HEK293 (cell line): ENCODE data around the gene RILP.

Experiments
- CTCF ChIA-PET: fragments of 350-600 bp; formaldehyde crosslinking; extraction: SDS; loops from one replicate; lab custom pipeline; 2021; ENCODE audit warnings: antibody characterized with exemption; lab: Yijun Ruan, JAX
- POLR2A ChIA-PET: fragments of 300-600 bp; formaldehyde crosslinking; extraction: SDS; loops from one replicate; lab custom pipeline; 2020; ENCODE audit warnings: antibody characterized with exemption, inconsistent platforms; lab: Yijun Ruan, JAX
- H3K27ac ChIP-seq: fragments of 200-500 bp; sonication (Bioruptor generic); 2 replicates; pipeline ENCODE4 v1.5.1; 2014; ENCODE audit warnings: low read depth, low read length, control low read depth, inconsistent platforms; ENCODE audit errors: extremely low read depth
- H3K36me3 ChIP-seq, 2 experiments: fragments of 200-500 bp in 1 of 2; sonication (Bioruptor generic) in 1 of 2; 1 replicate in 1 of 2; 2 replicates in 1 of 2; pipeline ENCODE4 v1.5.1; 2014 to 2017; ENCODE audit warnings: inconsistent platforms in 2 of 2, low read length in 2 of 2; ENCODE audit not compliant: control insufficient read depth in 2 of 2, insufficient read depth in 1 of 2
- H3K4me1 ChIP-seq: fragments of 200-500 bp; sonication (Bioruptor generic); 2 replicates; pipeline ENCODE4 v1.5.1; 2014; ENCODE audit warnings: mild to moderate bottlenecking, low read length, inconsistent platforms; ENCODE audit not compliant: control insufficient read depth, insufficient read depth
- H3K4me3 ChIP-seq: 2 replicates; pipeline ENCODE4 v1.5.1; 2011; ENCODE audit warnings: low read depth, mild to moderate bottlenecking, control low read depth, low read length, moderate library complexity
- H3K9me3 ChIP-seq: fragments of 200-500 bp; sonication (Bioruptor generic); 2 replicates; pipeline ENCODE4 v1.5.1; 2014; ENCODE audit warnings: low read depth, low read length, inconsistent platforms; ENCODE audit not compliant: control insufficient read depth, insufficient read depth
- BCL11B ChIP-seq: fragments of 450-650 bp; formaldehyde crosslinking; IDR thresholded peaks from 2 replicates; pipeline ENCODE4 v1.5.1; 2016; ENCODE audit warnings: low read depth, missing biosample characterization, missing genetic modification characterization
- GLIS2 ChIP-seq: fragments of 450-650 bp; formaldehyde crosslinking; IDR thresholded peaks from 2 replicates; pipeline ENCODE4 v1.5.1; 2016; ENCODE audit warnings: missing biosample characterization, missing genetic modification characterization
- HOXA7 ChIP-seq: sonication (generic); formaldehyde crosslinking; IDR thresholded peaks from 2 replicates; pipeline ENCODE4 v1.8.1; 2022; ENCODE audit warnings: missing genetic modification reagents, borderline replicate concordance
- IKZF3 ChIP-seq: fragments of 450-650 bp; IDR thresholded peaks from 2 replicates; pipeline ENCODE4 v1.5.0; 2018; ENCODE audit warnings: missing biosample characterization, mild to moderate bottlenecking, missing genetic modification characterization, moderate library complexity
- PBX3 ChIP-seq: sonication (generic); formaldehyde crosslinking; IDR thresholded peaks from 2 replicates; pipeline ENCODE4 v1.8.1; 2022; ENCODE audit warnings: mild to moderate bottlenecking, moderate library complexity, missing genetic modification reagents
- PRDM1 ChIP-seq: fragments of 450-650 bp; formaldehyde crosslinking; IDR thresholded peaks from 2 replicates; pipeline ENCODE4; 2016; ENCODE audit warnings: missing biosample characterization, missing genetic modification characterization
- SP3 ChIP-seq: fragments of 450-650 bp; formaldehyde crosslinking; IDR thresholded peaks from 2 replicates; pipeline ENCODE4 v1.5.1; 2016; ENCODE audit warnings: missing biosample characterization, missing genetic modification characterization
- TCF7L2 ChIP-seq: IDR thresholded peaks from 2 replicates; pipeline ENCODE4 v1.6.1; 2011; ENCODE audit warnings: low read depth, mild to moderate bottlenecking, inconsistent platforms, low read length, moderate library complexity, borderline replicate concordance
- ZBTB20 ChIP-seq: fragments of 450-650 bp; formaldehyde crosslinking; IDR thresholded peaks from 2 replicates; pipeline ENCODE4 v1.5.1; 2016; ENCODE audit warnings: missing biosample characterization, missing genetic modification characterization
- ZNF169 ChIP-seq: fragments of 450-650 bp; formaldehyde crosslinking; IDR thresholded peaks from 2 replicates; pipeline ENCODE4 v1.5.1; 2016; ENCODE audit warnings: missing biosample characterization, missing genetic modification characterization
- ZNF184 ChIP-seq: fragments of 450-650 bp; IDR thresholded peaks from 2 replicates; pipeline ENCODE4 v1.5.1; 2018; ENCODE audit warnings: missing biosample characterization, mild to moderate bottlenecking, missing genetic modification characterization
- ZNF2 ChIP-seq: fragments of 450-650 bp; formaldehyde crosslinking; IDR thresholded peaks from 2 replicates; pipeline ENCODE4 v1.5.1; 2016; ENCODE audit warnings: missing biosample characterization, missing genetic modification characterization
- ZNF266 ChIP-seq: fragments of 450-650 bp; formaldehyde crosslinking; IDR thresholded peaks from 2 replicates; pipeline ENCODE4 v1.5.1; 2016; ENCODE audit warnings: missing biosample characterization, missing genetic modification characterization, low read depth
- ZNF335 ChIP-seq: fragments of 450-650 bp; formaldehyde crosslinking; conservative IDR thresholded peaks from 2 replicates; pipeline ENCODE4 v1.5.1; 2016; ENCODE audit warnings: missing biosample characterization, missing genetic modification characterization
- ZNF473 ChIP-seq: fragments of 450-650 bp; formaldehyde crosslinking; IDR thresholded peaks from 2 replicates; pipeline ENCODE4 v1.5.1; 2017; ENCODE audit warnings: missing biosample characterization, missing genetic modification characterization
- ZNF530 ChIP-seq: fragments of 450-650 bp; formaldehyde crosslinking; IDR thresholded peaks from 2 replicates; pipeline ENCODE4 v1.5.1; 2016; ENCODE audit warnings: low read depth, missing biosample characterization, missing genetic modification characterization
- ZNF544 ChIP-seq: fragments of 450-650 bp; formaldehyde crosslinking; IDR thresholded peaks from 2 replicates; pipeline ENCODE4 v1.5.0; 2017; ENCODE audit warnings: missing biosample characterization, missing genetic modification characterization
- ZNF549 ChIP-seq: fragments of 450-650 bp; IDR thresholded peaks from 2 replicates; pipeline ENCODE4 v1.5.1; 2018; ENCODE audit warnings: missing biosample characterization, missing genetic modification characterization, mild to moderate bottlenecking, inconsistent platforms, moderate library complexity
- ZNF600 ChIP-seq: fragments of 450-650 bp; formaldehyde crosslinking; IDR thresholded peaks from 2 replicates; pipeline ENCODE4 v1.5.1; 2016; ENCODE audit warnings: missing biosample characterization, missing genetic modification characterization
- ZNF610 ChIP-seq: fragments of 450-650 bp; formaldehyde crosslinking; IDR thresholded peaks from 2 replicates; pipeline ENCODE4 v1.5.1; 2016; ENCODE audit warnings: missing biosample characterization, missing genetic modification characterization, borderline replicate concordance
- ZNF621 ChIP-seq: fragments of 450-650 bp; formaldehyde crosslinking; IDR thresholded peaks from 2 replicates; pipeline ENCODE4 v1.5.1; 2017; ENCODE audit warnings: missing biosample characterization, missing genetic modification characterization
- ZNF701 ChIP-seq: fragments of 450-650 bp; formaldehyde crosslinking; IDR thresholded peaks from 2 replicates; pipeline ENCODE4 v1.5.1; 2016; ENCODE audit warnings: missing biosample characterization, missing genetic modification characterization
- ZNF837 ChIP-seq: fragments of 450-650 bp; formaldehyde crosslinking; IDR thresholded peaks from 2 replicates; pipeline ENCODE4 v1.5.1; 2016; ENCODE audit warnings: missing biosample characterization, missing genetic modification characterization
- ZSCAN30 ChIP-seq: fragments of 450-650 bp; IDR thresholded peaks from 2 replicates; pipeline ENCODE4 v1.5.1; 2018; ENCODE audit warnings: missing biosample characterization, mild to moderate bottlenecking, missing genetic modification characterization, moderate library complexity
- TF ChIP-seq, protein P1 (sequence below): fragments of 450-650 bp; formaldehyde crosslinking; IDR thresholded peaks from 2 replicates; pipeline ENCODE4 v1.5.1; 2016; ENCODE audit warnings: missing biosample characterization, missing genetic modification characterization, borderline replicate concordance
- TF ChIP-seq, protein P2 (sequence below): fragments of 450-650 bp; formaldehyde crosslinking; IDR thresholded peaks from 2 replicates; pipeline ENCODE4 v1.5.1; 2016; ENCODE audit warnings: missing biosample characterization, missing genetic modification characterization
- TF ChIP-seq, protein P3 (sequence below): fragments of 450-650 bp; formaldehyde crosslinking; IDR thresholded peaks from 2 replicates; pipeline ENCODE4 v1.5.1; 2016; ENCODE audit warnings: missing biosample characterization, missing genetic modification characterization

The RILP gene

GRCh38 chr17:1643999-1644492, 5.6 kb downstream of the RILP start:
- CTCF ChIA-PET: interaction anchor here (0.5 to 6.1 kb wide), 4 partner anchors 11 to 73 kb away, joined by 5 to 69 read pairs (median 5); no protein-coding TSS in a partner anchor
- Histone ChIP-seq H3K4me3 (no peak overlapping the region), H3K9me3 (no peaks in the 10 kb centered on the region), H3K36me3 (no peaks in the 10 kb centered on the region)
- POLR2A ChIA-PET: interaction anchor here (0.6 kb wide), 1 partner anchor 225 kb away, joined by 3 read pairs; no protein-coding TSS in a partner anchor
- TF ChIP-seq ZNF600 (peak; percentile 89), ZNF610 (tag by site-specific recombination) (no peak), BCL11B (tag by site-specific recombination) (no peak), ZBTB20 (tag by site-specific recombination) (peak; percentile 43; the same call in 1 of the 2 replicates), IKZF3 (tag by site-specific recombination) (0 out of 2 replicates have a peak, but pooled peaks have one; percentile 22), ZNF335 (tag by site-specific recombination) (0 out of 2 replicates have a peak, but pooled peaks have one; percentile 21)
- TF ChIP-seq, all 188 proteins: peak for 4
- Histone ChIP-seq H3K4me1 (peaks cover 4% of the 10 kb centered on the region; the same call in 1 of the 2 replicates), H3K27ac (no peak overlapping the region)

GRCh38 chr17:1643293-1643998, 6.2 kb downstream of the RILP start:
- Histone ChIP-seq H3K4me3 (peak overlapping the region; percentile 34), H3K36me3 (no peaks in the 10 kb centered on the region), H3K27ac (peak overlapping the region; percentile 37; the same call in 1 of the 2 replicates), H3K9me3 (no peaks in the 10 kb centered on the region), H3K4me1 (peaks cover 4% of the 10 kb centered on the region; the same call in 1 of the 2 replicates)
- ChIA-PET CTCF (interaction anchor here (0.5 to 1.4 kb wide), 6 partner anchors 10 to 73 kb away, joined by 4 to 5 read pairs (median 5); partner anchors contain the start of gene SLC43A2), POLR2A (interaction anchor here (0.6 kb wide), 1 partner anchor 224 kb away, joined by 3 read pairs; no protein-coding TSS in a partner anchor)
- no peak for TF ChIP-seq ZNF621 (tag by site-specific recombination)
- TF ChIP-seq, protein P1, sequence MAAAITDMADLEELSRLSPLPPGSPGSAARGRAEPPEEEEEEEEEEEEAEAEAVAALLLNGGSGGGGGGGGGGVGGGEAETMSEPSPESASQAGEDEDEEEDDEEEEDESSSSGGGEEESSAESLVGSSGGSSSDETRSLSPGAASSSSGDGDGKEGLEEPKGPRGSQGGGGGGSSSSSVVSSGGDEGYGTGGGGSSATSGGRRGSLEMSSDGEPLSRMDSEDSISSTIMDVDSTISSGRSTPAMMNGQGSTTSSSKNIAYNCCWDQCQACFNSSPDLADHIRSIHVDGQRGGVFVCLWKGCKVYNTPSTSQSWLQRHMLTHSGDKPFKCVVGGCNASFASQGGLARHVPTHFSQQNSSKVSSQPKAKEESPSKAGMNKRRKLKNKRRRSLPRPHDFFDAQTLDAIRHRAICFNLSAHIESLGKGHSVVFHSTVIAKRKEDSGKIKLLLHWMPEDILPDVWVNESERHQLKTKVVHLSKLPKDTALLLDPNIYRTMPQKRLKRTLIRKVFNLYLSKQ (tag by site-specific recombination): no peak
- TF ChIP-seq PRDM1: no peak
- TF ChIP-seq TCF7L2: no peak
- TF ChIP-seq ZNF266: no peak
- TF ChIP-seq ZNF184 (tag by site-specific recombination): no peak
- no peak for TF ChIP-seq HOXA7 (CRISPR knock-in tag)
- TF ChIP-seq, protein P2, sequence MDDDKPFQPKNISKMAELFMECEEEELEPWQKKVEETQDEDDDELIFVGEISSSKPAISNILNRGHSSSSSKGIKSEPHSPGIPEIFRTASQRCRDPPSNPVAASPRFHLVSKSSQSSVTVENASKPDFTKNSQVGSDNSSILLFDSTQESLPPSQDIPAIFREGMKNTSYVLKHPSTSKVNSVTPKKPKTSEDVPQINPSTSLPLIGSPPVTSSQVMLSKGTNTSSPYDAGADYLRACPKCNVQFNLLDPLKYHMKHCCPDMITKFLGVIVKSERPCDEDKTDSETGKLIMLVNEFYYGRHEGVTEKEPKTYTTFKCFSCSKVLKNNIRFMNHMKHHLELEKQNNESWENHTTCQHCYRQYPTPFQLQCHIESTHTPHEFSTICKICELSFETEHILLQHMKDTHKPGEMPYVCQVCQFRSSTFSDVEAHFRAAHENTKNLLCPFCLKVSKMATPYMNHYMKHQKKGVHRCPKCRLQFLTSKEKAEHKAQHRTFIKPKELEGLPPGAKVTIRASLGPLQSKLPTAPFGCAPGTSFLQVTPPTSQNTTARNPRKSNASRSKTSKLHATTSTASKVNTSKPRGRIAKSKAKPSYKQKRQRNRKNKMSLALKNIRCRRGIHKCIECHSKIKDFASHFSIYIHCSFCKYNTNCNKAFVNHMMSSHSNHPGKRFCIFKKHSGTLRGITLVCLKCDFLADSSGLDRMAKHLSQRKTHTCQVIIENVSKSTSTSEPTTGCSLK (tag by site-specific recombination): no peak
- TF ChIP-seq SP3 (tag by site-specific recombination): no peak
- no peak for TF ChIP-seq ZNF549 (tag by site-specific recombination)
- no peak for TF ChIP-seq PBX3
- no peak for TF ChIP-seq ZNF530 (tag by site-specific recombination)
- TF ChIP-seq, protein P3, sequence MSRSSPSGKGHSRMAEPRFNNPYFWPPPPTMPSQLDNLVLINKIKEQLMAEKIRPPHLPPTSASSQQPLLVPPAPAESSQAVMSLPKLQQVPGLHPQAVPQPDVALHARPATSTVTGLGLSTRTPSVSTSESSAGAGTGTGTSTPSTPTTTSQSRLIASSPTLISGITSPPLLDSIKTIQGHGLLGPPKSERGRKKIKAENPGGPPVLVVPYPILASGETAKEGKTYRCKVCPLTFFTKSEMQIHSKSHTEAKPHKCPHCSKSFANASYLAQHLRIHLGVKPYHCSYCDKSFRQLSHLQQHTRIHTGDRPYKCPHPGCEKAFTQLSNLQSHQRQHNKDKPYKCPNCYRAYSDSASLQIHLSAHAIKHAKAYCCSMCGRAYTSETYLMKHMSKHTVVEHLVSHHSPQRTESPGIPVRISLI: no peak
- TF ChIP-seq ZNF544 (tag by site-specific recombination): no peak
- TF ChIP-seq ZNF837: no peak
- TF ChIP-seq ZNF169 (tag by site-specific recombination): no peak
- no peak for TF ChIP-seq ZNF2 (tag by site-specific recombination)
- no peak for TF ChIP-seq GLIS2
- TF ChIP-seq ZSCAN30 (tag by site-specific recombination): 0 out of 2 replicates have a peak, but pooled peaks have one; percentile 26
- TF ChIP-seq ZNF473 (tag by site-specific recombination): no peak
- TF ChIP-seq ZNF701 (tag by site-specific recombination): no peak
